WTC11 (cell line): Measurements from ENCODE around the gene HECW1.

ENCODE experiments used
- CTCF ChIP-seq: fragments of 200-600 bp; IDR thresholded peaks from 2 replicates; pipeline ENCODE4 v1.8.0; 2022; ENCODE audit warnings: antibody characterized with exemption
- ELF4 ChIP-seq: sonication (generic); formaldehyde crosslinking; IDR thresholded peaks from 2 replicates; pipeline ENCODE4 v1.8.1; 2022; ENCODE audit warnings: low read depth, mild to moderate bottlenecking, moderate library complexity, missing genetic modification reagents
- ETV6 ChIP-seq: sonication (generic); formaldehyde crosslinking; IDR thresholded peaks from 2 replicates; pipeline ENCODE4 v1.8.1; 2022; ENCODE audit warnings: mild to moderate bottlenecking, missing genetic modification reagents
- FOXP1 ChIP-seq: sonication (generic); formaldehyde crosslinking; IDR thresholded peaks from 2 replicates; pipeline ENCODE4 v1.8.0; 2022; ENCODE audit warnings: missing genetic modification reagents, mild to moderate bottlenecking, moderate library complexity, borderline replicate concordance
- JUN ChIP-seq: sonication (generic); formaldehyde crosslinking; IDR thresholded peaks from 2 replicates; pipeline ENCODE4 v1.8.0; 2023; ENCODE audit warnings: mild to moderate bottlenecking, missing genetic modification reagents
- MLX ChIP-seq: sonication (generic); formaldehyde crosslinking; IDR thresholded peaks from 2 replicates; pipeline ENCODE4 v1.8.1; 2023; ENCODE audit warnings: mild to moderate bottlenecking, missing genetic modification reagents, moderate library complexity
- PREB ChIP-seq: sonication (generic); formaldehyde crosslinking; IDR thresholded peaks from 2 replicates; pipeline ENCODE4 v1.8.1; 2022; ENCODE audit warnings: mild to moderate bottlenecking, missing genetic modification reagents, moderate library complexity, borderline replicate concordance
- USF1 ChIP-seq: sonication (generic); formaldehyde crosslinking; IDR thresholded peaks from 2 replicates; pipeline ENCODE4 v1.8.0; 2022; ENCODE audit warnings: mild to moderate bottlenecking, missing genetic modification reagents
- USF2 ChIP-seq: sonication (generic); formaldehyde crosslinking; IDR thresholded peaks from 2 replicates; pipeline ENCODE4 v1.8.1; 2023; ENCODE audit warnings: mild to moderate bottlenecking, missing genetic modification reagents, moderate library complexity
- ZMAT4 ChIP-seq: fragments of 250-450 bp; sonication (Bioruptor Pico); IDR thresholded peaks from 2 replicates; pipeline ENCODE4 v1.9.0; 2021; ENCODE audit warnings: mild to moderate bottlenecking
- ZNF121 ChIP-seq: sonication (generic); formaldehyde crosslinking; IDR thresholded peaks from 2 replicates; pipeline ENCODE4 v1.8.0; 2023; ENCODE audit warnings: missing genetic modification reagents
- ZNF263 ChIP-seq: sonication (generic); formaldehyde crosslinking; IDR thresholded peaks from 2 replicates; pipeline ENCODE4 v1.8.1; 2022; ENCODE audit warnings: low read depth, mild to moderate bottlenecking, moderate library complexity, missing genetic modification reagents

GRCh38 chr7:43116451-43116850 lies 4.0 kb downstream of the HECW1 start:
- TF ChIP-seq CTCF (no peak), JUN (CRISPR knock-in tag) (no peak), ELF4 (no peak), PREB (no peak), ZNF263 (CRISPR knock-in tag) (no peak), FOXP1 (CRISPR knock-in tag) (no peak), ZNF121 (CRISPR knock-in tag) (no peak), ETV6 (no peak), USF1 (CRISPR knock-in tag) (no peak), MLX (CRISPR knock-in tag) (no peak), ZMAT4 (no peak), USF2 (CRISPR knock-in tag) (no peak)
